Endodermal cell (in vitro differentiated cells): ENCODE measurements around the gene FADS2. TPM values are rescaled to one million over a fixed set of nuclear protein-coding genes. Genes with fewer than 3 reads are reported as not detected.

ENCODE experiments used
- DNase-seq: peaks from one replicate; pipeline ENCODE4 v3.0.0-alpha.2; 2017
- H3K27ac ChIP-seq: 2 replicates; pipeline ENCODE4 v1.5.1; 2013; ENCODE audit warnings: mild to moderate bottlenecking, low read depth, low read length, moderate library complexity
- H3K27me3 ChIP-seq: 2 replicates; pipeline ENCODE4 v1.6.1; 2013; ENCODE audit warnings: mild to moderate bottlenecking, low read length, moderate library complexity; ENCODE audit not compliant: insufficient read depth, control insufficient read depth, poor library complexity, severe bottlenecking
- H3K36me3 ChIP-seq: 2 replicates; pipeline ENCODE4 v1.7.0; 2013; ENCODE audit warnings: mild to moderate bottlenecking, low read length, moderate library complexity; ENCODE audit not compliant: control insufficient read depth, insufficient read depth
- H3K4me1 ChIP-seq: one replicate; pipeline ENCODE4 v1.7.0; 2013; ENCODE audit warnings: low read length; ENCODE audit not compliant: control insufficient read depth, insufficient read depth
- H3K4me3 ChIP-seq: 2 replicates; pipeline ENCODE4 v1.5.1; 2013; ENCODE audit warnings: mild to moderate bottlenecking, low read length, moderate library complexity
- H3K9ac ChIP-seq: 2 replicates; pipeline ENCODE4 v1.6.1; 2013; ENCODE audit warnings: mild to moderate bottlenecking, low read length, moderate library complexity; ENCODE audit not compliant: poor library complexity, severe bottlenecking; ENCODE audit errors: extremely low read depth
- H3K9me3 ChIP-seq: 2 replicates; pipeline ENCODE4 v1.6.1; 2013; ENCODE audit warnings: mild to moderate bottlenecking, low read length, moderate library complexity; ENCODE audit not compliant: control insufficient read depth
- H3K27ac Mint-ChIP-seq: 2 replicates; pipeline ENCODE4 v1.8.0; 2020; ENCODE audit warnings: mixed read lengths
- H3K27me3 Mint-ChIP-seq: 2 replicates; pipeline ENCODE4 v1.8.0; 2021; ENCODE audit warnings: mild to moderate bottlenecking, mixed read lengths; ENCODE audit not compliant: insufficient read depth
- H3K36me3 Mint-ChIP-seq: 2 replicates; pipeline ENCODE4 v1.8.0; 2020; ENCODE audit warnings: low read depth, mixed read lengths
- H3K4me1 Mint-ChIP-seq: 2 replicates; pipeline ENCODE4 v1.8.0; 2020; ENCODE audit warnings: mixed read lengths
- H3K4me3 Mint-ChIP-seq: 2 replicates; pipeline ENCODE4 v1.8.0; 2020; ENCODE audit warnings: mild to moderate bottlenecking, moderate library complexity, mixed read lengths
- H3K9me3 Mint-ChIP-seq: 2 replicates; pipeline ENCODE4 v1.8.0; 2020; ENCODE audit warnings: mild to moderate bottlenecking, mixed read lengths
- CTCF ChIP-seq: fragments of 200-600 bp; sonication (generic); conservative IDR thresholded peaks from 2 replicates; pipeline ENCODE4 v1.5.0; 2021; ENCODE audit warnings: antibody characterized with exemption, mild to moderate bottlenecking
- WGBS, 2 experiments: methylation state at CpG; one replicate each; pipeline versions ENCODE4 v1.1.5 to v1.1.7; 2013; ENCODE audit warnings: missing lambda C conversion rate in 2 of 2, mixed read lengths in 1 of 2; ENCODE audit not compliant: insufficient coverage in 1 of 2, insufficient read length in 1 of 2; 5-methylcytosine and 5-hydroxymethylcytosine counted together
- total RNA-seq, 2 donors: library from RNA; stranded (reverse); fragmentation: NEBNext Ultra II Directional in 1 of 2; extraction: Animal tissue kit (Norgen Biotek cat#: 25700) in 1 of 2; gene quantifications; 2 replicates in 1 of 2; 3 replicates in 1 of 2; pipeline ENCODE4 v1.2.1, GENCODE V29; 2021

The FADS2 gene
- total RNA-seq, 2 donors from 2014 or later: 344 to 381 TPM

- H3K4me3 ChIP-seq: no peak overlapping the region
- no peak overlapping the region for H3K4me3 Mint-ChIP-seq
- no peaks in the 10 kb centered on the region for H3K4me1 ChIP-seq
- no peaks in the 10 kb centered on the region for H3K36me3 Mint-ChIP-seq
- H3K27me3 Mint-ChIP-seq: peaks cover 10% of the 10 kb centered on the region
- no peaks in the 10 kb centered on the region for H3K36me3 ChIP-seq
- H3K4me1 Mint-ChIP-seq: peaks cover 10% of the 10 kb centered on the region
- H3K27me3 ChIP-seq: peaks cover 13% of the 10 kb centered on the region
- 82 to 93% methylated on average over 7 to 12 of the region's 12 CpGs for WGBS, 2 experiments
- H3K9me3 ChIP-seq: no peaks in the 10 kb centered on the region
- no peak overlapping the region for H3K27ac ChIP-seq
- DNase-seq: no peak
- TF ChIP-seq CTCF: no peak
- no peak overlapping the region for H3K27ac Mint-ChIP-seq
- H3K9me3 Mint-ChIP-seq: no peaks in the 10 kb centered on the region
- no peak overlapping the region for H3K9ac ChIP-seq
These were observed 46.3 kb downstream of the FADS2 start for GRCh38 chr11:61874377-61874809.

- Histone ChIP-seq H3K27ac (no peak overlapping the region), H3K27me3 (peaks cover 13% of the 10 kb centered on the region), H3K9ac (no peak overlapping the region), H3K4me1 (no peaks in the 10 kb centered on the region), H3K4me3 (no peak overlapping the region), H3K36me3 (no peaks in the 10 kb centered on the region), H3K9me3 (no peaks in the 10 kb centered on the region)
- H3K36me3 Mint-ChIP-seq: no peaks in the 10 kb centered on the region
- no peak overlapping the region for H3K4me3 Mint-ChIP-seq
- no peak for DNase-seq
- no peak for TF ChIP-seq CTCF
- H3K27ac Mint-ChIP-seq: no peak overlapping the region
- H3K9me3 Mint-ChIP-seq: no peaks in the 10 kb centered on the region
- peaks cover 10% of the 10 kb centered on the region for H3K27me3 Mint-ChIP-seq
- H3K4me1 Mint-ChIP-seq: peaks cover 5% of the 10 kb centered on the region
- WGBS, 2 experiments: 89 to 90% methylated on average over 2 to 3 of the region's 3 CpGs
These were observed 46.8 kb downstream of the FADS2 start for GRCh38 chr11:61874853-61875252.

- H3K4me3 Mint-ChIP-seq: no peak overlapping the region
- no peak for TF ChIP-seq CTCF
These were observed 47.6 kb downstream of the FADS2 start for GRCh38 chr11:61875698-61876097.

More at GRCh38 chr11:61875698-61876097, 47.6 kb downstream of the FADS2 start:
- no peak overlapping the region for H3K27ac ChIP-seq
- WGBS, 2 experiments: 91 to 99% methylated on average over 12 to 13 of the region's 14 CpGs
- H3K4me1 Mint-ChIP-seq: peaks cover 6% of the 10 kb centered on the region
- peaks cover 13% of the 10 kb centered on the region for H3K27me3 ChIP-seq
- H3K36me3 ChIP-seq: no peaks in the 10 kb centered on the region
- H3K9me3 ChIP-seq: no peaks in the 10 kb centered on the region
- H3K4me1 ChIP-seq: no peaks in the 10 kb centered on the region
- no peak overlapping the region for H3K9ac ChIP-seq
- H3K4me3 ChIP-seq: no peak overlapping the region
- H3K36me3 Mint-ChIP-seq: no peaks in the 10 kb centered on the region
- no peaks in the 10 kb centered on the region for H3K9me3 Mint-ChIP-seq
- DNase-seq: no peak
- peaks cover 10% of the 10 kb centered on the region for H3K27me3 Mint-ChIP-seq
- H3K27ac Mint-ChIP-seq: no peak overlapping the region
